ENCODE results near the gene TTLL9. TPM values are rescaled to one million over a fixed set of nuclear protein-coding genes. Genes with fewer than 3 reads are reported as not detected.
A peak's percentile ranks its signal among the peaks of the same experiment; 100 is the strongest.

TTLL9 gene
- total and polyA plus RNA-seq, 2 of the 13 experiments (the other 11 are each of a cell fraction or from before 2014, with no cell fraction given) = not detected

GRCh38 chr20:31833931-31834521 is 36.4 kb upstream of the TTLL9 start:
- ChIA-PET CTCF (ENCODE audit: low intra/inter-chr PET ratio, low total read pairs) (interaction anchor here (0.6 to 1.9 kb wide), 3 partner anchors 11 to 197 kb away, joined by 3 to 11 read pairs (median 7); no protein-coding TSS in a partner anchor), POLR2A (no interaction called here)
- Histone ChIP-seq H3K4me1 (ENCODE audit: insufficient read depth, low read length) (peaks cover 31% of the 10 kb centered on the region), H2AFZ (ENCODE audit: low read length) (no peak overlapping the region), H4K20me1 (ENCODE audit: insufficient read depth, low read length) (no peaks in the 10 kb centered on the region), H3K9ac (ENCODE audit: insufficient read depth, low read depth, low read length) (no peak overlapping the region), H3K9me3 (ENCODE audit: low read length) (no peaks in the 10 kb centered on the region), H3K36me3 (replicated peaks in 1 of 2; ENCODE audit: control insufficient read depth in 1 of 2, insufficient read depth in 2 of 2, low read length in 2 of 2) (no peaks in the 10 kb centered on the region), H3K79me2 (ENCODE audit: insufficient read depth, low read length) (no peaks in the 10 kb centered on the region), H3K27ac (ENCODE audit: extremely low read length, insufficient read depth, low read length) (no peak overlapping the region), H3K27me3 (ENCODE audit: control insufficient read depth in 1 of 2, insufficient read depth in 2 of 2, low read length in 2 of 2) (peaks cover 0 to 6% of the 10 kb centered on the region in 2 experiments; a peak in 3 of 5 replicates), H3K4me2 (ENCODE audit: low read depth, low read length) (peak overlapping the region; percentile 19), H3K4me3 (replicated peaks in 1 of 3; ENCODE audit: insufficient read depth in 1 of 3, low read depth in 2 of 3, low read length in 3 of 3) (no peak overlapping the region)
- peak; percentile 19 for ATAC-seq
- 36% methylated on average over 16 of the region's 20 CpGs for WGBS (ENCODE audit: low lambda C conversion rate)
- intact Hi-C loops (cut with micrococcal nuclease; ENCODE audit: unreplicated experiment) = loop anchor here (1.0 kb wide), 1 partner anchor 12 kb away; no protein-coding TSS in a partner anchor
- FAIRE-seq = no peak
- no TSS peak for BruUV-seq (replicated peaks)
- in situ Hi-C loops (cut with HindIII; ENCODE audit: extremely low pct_ligation_motif_present, low pct_unique_long_range_greater_than_20kb) = no loop called here
- DNase-seq (ENCODE audit: low spot score) = no peak
- TF ChIP-seq ZNF17 (CRISPR knock-in tag; IDR thresholded peaks at IDR 0.05) (no peak), ZNF816 (CRISPR knock-in tag; IDR thresholded peaks at IDR 0.05; ENCODE audit: borderline replicate concordance) (no peak), ZNF446 (CRISPR knock-in tag; IDR thresholded peaks at IDR 0.05) (no peak), SP5 (CRISPR knock-in tag; IDR thresholded peaks at IDR 0.05; ENCODE audit: borderline replicate concordance, low read depth) (no peak), FOXP1 (IDR thresholded peaks at IDR 0.05) (no peak), FOXP1 (CRISPR knock-in tag; IDR thresholded peaks at IDR 0.05) (no peak), SETDB1 (CRISPR knock-in tag; IDR thresholded peaks at IDR 0.05; ENCODE audit: borderline replicate concordance) (no peak), ZNF691 (CRISPR knock-in tag; IDR thresholded peaks at IDR 0.05; ENCODE audit: borderline replicate concordance, low read depth) (no peak), ZNF740 (CRISPR knock-in tag; IDR thresholded peaks at IDR 0.05) (no peak), TAF15 (IDR thresholded peaks at IDR 0.05; ENCODE audit: low read depth, low read length, poor library complexity, severe bottlenecking) (peak; percentile 33), ZNF713 (CRISPR knock-in tag; IDR thresholded peaks at IDR 0.05) (0 out of 2 replicates have a peak, but pooled peaks have one; percentile 11), ZNF776 (CRISPR knock-in tag; IDR thresholded peaks at IDR 0.05) (0 out of 2 replicates have a peak, but pooled peaks have one; percentile 27)
- TF ChIP-seq, protein P1, sequence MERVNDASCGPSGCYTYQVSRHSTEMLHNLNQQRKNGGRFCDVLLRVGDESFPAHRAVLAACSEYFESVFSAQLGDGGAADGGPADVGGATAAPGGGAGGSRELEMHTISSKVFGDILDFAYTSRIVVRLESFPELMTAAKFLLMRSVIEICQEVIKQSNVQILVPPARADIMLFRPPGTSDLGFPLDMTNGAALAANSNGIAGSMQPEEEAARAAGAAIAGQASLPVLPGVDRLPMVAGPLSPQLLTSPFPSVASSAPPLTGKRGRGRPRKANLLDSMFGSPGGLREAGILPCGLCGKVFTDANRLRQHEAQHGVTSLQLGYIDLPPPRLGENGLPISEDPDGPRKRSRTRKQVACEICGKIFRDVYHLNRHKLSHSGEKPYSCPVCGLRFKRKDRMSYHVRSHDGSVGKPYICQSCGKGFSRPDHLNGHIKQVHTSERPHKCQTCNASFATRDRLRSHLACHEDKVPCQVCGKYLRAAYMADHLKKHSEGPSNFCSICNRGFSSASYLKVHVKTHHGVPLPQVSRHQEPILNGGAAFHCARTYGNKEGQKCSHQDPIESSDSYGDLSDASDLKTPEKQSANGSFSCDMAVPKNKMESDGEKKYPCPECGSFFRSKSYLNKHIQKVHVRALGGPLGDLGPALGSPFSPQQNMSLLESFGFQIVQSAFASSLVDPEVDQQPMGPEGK (CRISPR knock-in tag; IDR thresholded peaks at IDR 0.05) = 0 out of 2 replicates have a peak, but pooled peaks have one; percentile 25
- TF ChIP-seq, protein P2, sequence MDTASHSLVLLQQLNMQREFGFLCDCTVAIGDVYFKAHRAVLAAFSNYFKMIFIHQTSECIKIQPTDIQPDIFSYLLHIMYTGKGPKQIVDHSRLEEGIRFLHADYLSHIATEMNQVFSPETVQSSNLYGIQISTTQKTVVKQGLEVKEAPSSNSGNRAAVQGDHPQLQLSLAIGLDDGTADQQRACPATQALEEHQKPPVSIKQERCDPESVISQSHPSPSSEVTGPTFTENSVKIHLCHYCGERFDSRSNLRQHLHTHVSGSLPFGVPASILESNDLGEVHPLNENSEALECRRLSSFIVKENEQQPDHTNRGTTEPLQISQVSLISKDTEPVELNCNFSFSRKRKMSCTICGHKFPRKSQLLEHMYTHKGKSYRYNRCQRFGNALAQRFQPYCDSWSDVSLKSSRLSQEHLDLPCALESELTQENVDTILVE (CRISPR knock-in tag; IDR thresholded peaks at IDR 0.05) = no peak
- TF ChIP-seq, protein P3, sequence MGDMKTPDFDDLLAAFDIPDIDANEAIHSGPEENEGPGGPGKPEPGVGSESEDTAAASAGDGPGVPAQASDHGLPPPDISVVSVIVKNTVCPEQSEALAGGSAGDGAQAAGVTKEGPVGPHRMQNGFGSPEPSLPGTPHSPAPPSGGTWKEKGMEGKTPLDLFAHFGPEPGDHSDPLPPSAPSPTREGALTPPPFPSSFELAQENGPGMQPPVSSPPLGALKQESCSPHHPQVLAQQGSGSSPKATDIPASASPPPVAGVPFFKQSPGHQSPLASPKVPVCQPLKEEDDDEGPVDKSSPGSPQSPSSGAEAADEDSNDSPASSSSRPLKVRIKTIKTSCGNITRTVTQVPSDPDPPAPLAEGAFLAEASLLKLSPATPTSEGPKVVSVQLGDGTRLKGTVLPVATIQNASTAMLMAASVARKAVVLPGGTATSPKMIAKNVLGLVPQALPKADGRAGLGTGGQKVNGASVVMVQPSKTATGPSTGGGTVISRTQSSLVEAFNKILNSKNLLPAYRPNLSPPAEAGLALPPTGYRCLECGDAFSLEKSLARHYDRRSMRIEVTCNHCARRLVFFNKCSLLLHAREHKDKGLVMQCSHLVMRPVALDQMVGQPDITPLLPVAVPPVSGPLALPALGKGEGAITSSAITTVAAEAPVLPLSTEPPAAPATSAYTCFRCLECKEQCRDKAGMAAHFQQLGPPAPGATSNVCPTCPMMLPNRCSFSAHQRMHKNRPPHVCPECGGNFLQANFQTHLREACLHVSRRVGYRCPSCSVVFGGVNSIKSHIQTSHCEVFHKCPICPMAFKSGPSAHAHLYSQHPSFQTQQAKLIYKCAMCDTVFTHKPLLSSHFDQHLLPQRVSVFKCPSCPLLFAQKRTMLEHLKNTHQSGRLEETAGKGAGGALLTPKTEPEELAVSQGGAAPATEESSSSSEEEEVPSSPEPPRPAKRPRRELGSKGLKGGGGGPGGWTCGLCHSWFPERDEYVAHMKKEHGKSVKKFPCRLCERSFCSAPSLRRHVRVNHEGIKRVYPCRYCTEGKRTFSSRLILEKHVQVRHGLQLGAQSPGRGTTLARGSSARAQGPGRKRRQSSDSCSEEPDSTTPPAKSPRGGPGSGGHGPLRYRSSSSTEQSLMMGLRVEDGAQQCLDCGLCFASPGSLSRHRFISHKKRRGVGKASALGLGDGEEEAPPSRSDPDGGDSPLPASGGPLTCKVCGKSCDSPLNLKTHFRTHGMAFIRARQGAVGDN (CRISPR knock-in tag; IDR thresholded peaks at IDR 0.05) = peak; percentile 9; the same call in 1 of the 2 replicates

Data from HepG2 (cell line).